ENCODE measurements around the gene MYL9. TPM values are rescaled to one million over a fixed set of nuclear protein-coding genes. Genes with fewer than 3 reads are reported as not detected.

Gene MYL9
- polyA plus RNA-seq (ENCODE audit: low read depth in 6 of 6), result 1 to 10 TPM in 2 of 6 donors, under 1 TPM in 4; 0.13 to 2.5 (median 0.78) TPM

GRCh38 chr20:36541227-36541767 lies at the start of gene MYL9:
Gene MYL9 (plus strand): TSS chr20:36541519. CDS start chr20:36544885, 3,366 bp downstream.
- H3K27ac Mint-ChIP-seq, result peak within 1 kb of the TSS in 1 of 6 donors; percentile 47
- peak; percentile 18 for DNase-seq
- H3K27me3 Mint-ChIP-seq, result no peaks in the 10 kb centered on the region
- no peaks in the 10 kb centered on the region for H3K36me3 Mint-ChIP-seq
- ATAC-seq (ENCODE audit: low read depth in 2 of 2), result peak; percentile 46 to 56
- no peaks in the 10 kb centered on the region for H3K9me3 Mint-ChIP-seq
- H3K4me3 Mint-ChIP-seq, result peak within 1 kb of the TSS; percentile 28 to 77 (median 65)
- peaks cover 0 to 14% (median 6%) of the 10 kb centered on the region in 3 donors for H3K4me1 Mint-ChIP-seq

- Mint-ChIP-seq H3K27ac (peak overlapping the region in 5 of 6 donors; percentile 27 to 92 (median 65)), H3K4me3 (peak overlapping the region in 5 of 8 donors; percentile 33 to 66 (median 44)), H3K36me3 (no peaks in the 10 kb centered on the region), H3K27me3 (no peaks in the 10 kb centered on the region), H3K4me1 (peaks cover 32 to 35% (median 34%) of the 10 kb centered on the region in 3 donors), H3K9me3 (no peaks in the 10 kb centered on the region)
- ATAC-seq (ENCODE audit: low read depth in 2 of 2), result peak; percentile 84 to 91
- DNase-seq, result peak; percentile 31
Measured at GRCh38 chr20:36491901-36492617, 49.3 kb upstream of the MYL9 start.

GRCh38 chr20:36493051-36493800 lies 48.1 kb upstream of the MYL9 start:
- no peaks in the 10 kb centered on the region for H3K9me3 Mint-ChIP-seq
- DNase-seq, result no peak
- H3K27me3 Mint-ChIP-seq, result no peaks in the 10 kb centered on the region
- no peaks in the 10 kb centered on the region for H3K36me3 Mint-ChIP-seq
- no peak for ATAC-seq (ENCODE audit: low read depth in 2 of 2)
- H3K4me1 Mint-ChIP-seq, result peaks cover 27 to 32% (median 28%) of the 10 kb centered on the region in 3 donors
- H3K27ac Mint-ChIP-seq, result peak overlapping the region in 1 of 6 donors; percentile 42
- H3K4me3 Mint-ChIP-seq, result no peak overlapping the region

GRCh38 chr20:36493801-36494114 lies 47.6 kb upstream of the MYL9 start:
- peak overlapping the region in 1 of 6 donors; percentile 56 for H3K27ac Mint-ChIP-seq

GRCh38 chr20:36496707-36497669 lies 44.3 kb upstream of the MYL9 start:
- H3K9me3 Mint-ChIP-seq, result no peaks in the 10 kb centered on the region
- no peak for ATAC-seq (ENCODE audit: low read depth in 2 of 2)
- H3K36me3 Mint-ChIP-seq, result peaks cover 0 to 9% of the 10 kb centered on the region in 2 donors
- no peak overlapping the region for H3K4me3 Mint-ChIP-seq
- H3K4me1 Mint-ChIP-seq, result peaks cover 6 to 21% (median 16%) of the 10 kb centered on the region in 3 donors
- H3K27me3 Mint-ChIP-seq, result no peaks in the 10 kb centered on the region
- DNase-seq, result no peak
- peak overlapping the region in 1 of 6 donors; percentile 32 for H3K27ac Mint-ChIP-seq

More at GRCh38 chr20:36493801-36494114, 47.6 kb upstream of the MYL9 start:
- Mint-ChIP-seq H3K4me3 (no peak overlapping the region), H3K36me3 (no peaks in the 10 kb centered on the region), H3K4me1 (peaks cover 27 to 32% (median 28%) of the 10 kb centered on the region in 3 donors), H3K27me3 (no peaks in the 10 kb centered on the region), H3K9me3 (no peaks in the 10 kb centered on the region)
- DNase-seq, result no peak
- ATAC-seq (ENCODE audit: low read depth in 2 of 2), result no peak

- Mint-ChIP-seq H3K27me3 (no peaks in the 10 kb centered on the region), H3K4me1 (peaks cover 0 to 14% (median 8%) of the 10 kb centered on the region in 3 donors), H3K9me3 (no peaks in the 10 kb centered on the region), H3K27ac (peak overlapping the region in 1 of 6 donors; percentile 75), H3K4me3 (no peak overlapping the region), H3K36me3 (peaks cover 0 to 9% of the 10 kb centered on the region in 2 donors)
- no peak for ATAC-seq (ENCODE audit: low read depth in 2 of 2)
- DNase-seq, result no peak
Measured at GRCh38 chr20:36497856-36498255, 43.5 kb upstream of the MYL9 start.

- Mint-ChIP-seq H3K4me1 (peaks cover 0 to 11% (median 10%) of the 10 kb centered on the region in 3 donors), H3K36me3 (peaks cover 0 to 9% of the 10 kb centered on the region in 2 donors)
- DNase-seq, result no peak
Measured at GRCh38 chr20:36498386-36499179, 42.7 kb upstream of the MYL9 start.

GRCh38 chr20:36499211-36499610 lies 42.1 kb upstream of the MYL9 start:
- ATAC-seq (ENCODE audit: low read depth in 2 of 2), result no peak
- no peak for DNase-seq
- Mint-ChIP-seq H3K4me1 (peaks cover 0 to 11% (median 10%) of the 10 kb centered on the region in 3 donors), H3K36me3 (peaks cover 0 to 14% of the 10 kb centered on the region in 2 donors), H3K4me3 (peak overlapping the region in 2 of 8 donors; percentile 32 to 47), H3K27me3 (no peaks in the 10 kb centered on the region), H3K9me3 (no peaks in the 10 kb centered on the region), H3K27ac (peak overlapping the region in 3 of 6 donors; percentile 28 to 67 (median 33))

More at GRCh38 chr20:36498386-36499179, 42.7 kb upstream of the MYL9 start:
- no peaks in the 10 kb centered on the region for H3K9me3 Mint-ChIP-seq
- ATAC-seq (ENCODE audit: low read depth in 2 of 2), result no peak
- H3K4me3 Mint-ChIP-seq, result no peak overlapping the region
- no peaks in the 10 kb centered on the region for H3K27me3 Mint-ChIP-seq
- H3K27ac Mint-ChIP-seq, result peak overlapping the region in 2 of 6 donors; percentile 28 to 67

- ATAC-seq (ENCODE audit: low read depth in 2 of 2) (no peak), DNase-seq (no peak)
- peak overlapping the region in 1 of 8 donors; percentile 8 for H3K4me3 Mint-ChIP-seq
- H3K4me1 Mint-ChIP-seq, result peaks cover 0 to 10% (median 7%) of the 10 kb centered on the region in 3 donors
- peak overlapping the region in 1 of 6 donors; percentile 64 for H3K27ac Mint-ChIP-seq
- peaks cover 0 to 17% of the 10 kb centered on the region in 2 donors for H3K36me3 Mint-ChIP-seq
- H3K9me3 Mint-ChIP-seq, result no peaks in the 10 kb centered on the region
- H3K27me3 Mint-ChIP-seq, result no peaks in the 10 kb centered on the region
Measured at GRCh38 chr20:36499723-36500501, 41.4 kb upstream of the MYL9 start.

- DNase-seq, result no peak
- peak; percentile 36 to 54 for ATAC-seq (ENCODE audit: low read depth in 2 of 2)
- H3K9me3 Mint-ChIP-seq, result no peaks in the 10 kb centered on the region
- peak overlapping the region; percentile 3 to 84 (median 70) for H3K27ac Mint-ChIP-seq
- peak overlapping the region in 1 of 8 donors; percentile 44 for H3K4me3 Mint-ChIP-seq
- no peaks in the 10 kb centered on the region for H3K27me3 Mint-ChIP-seq
- peaks cover 0 to 10% (median 4%) of the 10 kb centered on the region in 3 donors for H3K4me1 Mint-ChIP-seq
- peaks cover 0 to 17% of the 10 kb centered on the region in 2 donors for H3K36me3 Mint-ChIP-seq
Measured at GRCh38 chr20:36501367-36502006, 39.8 kb upstream of the MYL9 start.

- no peaks in the 10 kb centered on the region for H3K9me3 Mint-ChIP-seq
- no peak for ATAC-seq (ENCODE audit: low read depth in 2 of 2)
- no peaks in the 10 kb centered on the region for H3K27me3 Mint-ChIP-seq
- H3K36me3 Mint-ChIP-seq, result peaks cover 4 to 17% of the 10 kb centered on the region in 2 donors
- peaks cover 0 to 12% (median 4%) of the 10 kb centered on the region in 3 donors for H3K4me1 Mint-ChIP-seq
- no peak overlapping the region for H3K27ac Mint-ChIP-seq
- DNase-seq, result no peak
- peak overlapping the region in 1 of 8 donors; percentile 22 for H3K4me3 Mint-ChIP-seq
Measured at GRCh38 chr20:36504295-36504694, 37.0 kb upstream of the MYL9 start.

All from naive B cell (primary cell).